ENCODE results near the gene CHST10.

The CHST10 gene

DNA sequence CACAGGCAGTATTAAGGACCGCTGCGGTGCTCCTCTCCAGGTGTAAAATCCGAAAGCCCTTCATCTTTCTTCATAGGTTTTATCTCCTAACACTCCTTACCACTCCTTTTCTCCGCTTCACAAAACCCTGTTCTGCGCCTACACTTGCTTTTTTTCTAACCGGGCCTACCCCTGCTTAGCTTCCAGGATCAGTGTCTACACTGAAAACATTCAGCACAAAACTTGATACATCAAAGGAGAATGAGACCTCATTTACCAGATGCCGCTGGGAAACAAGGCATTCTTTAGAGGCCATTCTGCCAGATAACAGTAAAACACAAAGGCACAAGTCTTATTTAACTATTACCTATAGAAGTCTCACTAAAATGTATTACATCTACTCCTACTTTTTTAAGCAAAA is 13.1 kb downstream of the CHST10 start:
- Histone ChIP-seq H3K9ac (ENCODE audit: low read length) (no peak overlapping the region), H3K9me3 (ENCODE audit: control insufficient read depth, low read depth, low read length) (no peaks in the 10 kb centered on the region), H3K27me3 (ENCODE audit: control insufficient read depth, insufficient read depth, low read length) (no peaks in the 10 kb centered on the region), H3K4me1 (ENCODE audit: control insufficient read depth, low read depth, low read length) (peaks cover 4% of the 10 kb centered on the region), H3K36me3 (ENCODE audit: control insufficient read depth, low read depth, low read length) (peaks cover 30% of the 10 kb centered on the region), H3K27ac (ENCODE audit: low read length) (no peak overlapping the region), H3K4me3 (ENCODE audit: low read length) (no peak overlapping the region)

DNA sequence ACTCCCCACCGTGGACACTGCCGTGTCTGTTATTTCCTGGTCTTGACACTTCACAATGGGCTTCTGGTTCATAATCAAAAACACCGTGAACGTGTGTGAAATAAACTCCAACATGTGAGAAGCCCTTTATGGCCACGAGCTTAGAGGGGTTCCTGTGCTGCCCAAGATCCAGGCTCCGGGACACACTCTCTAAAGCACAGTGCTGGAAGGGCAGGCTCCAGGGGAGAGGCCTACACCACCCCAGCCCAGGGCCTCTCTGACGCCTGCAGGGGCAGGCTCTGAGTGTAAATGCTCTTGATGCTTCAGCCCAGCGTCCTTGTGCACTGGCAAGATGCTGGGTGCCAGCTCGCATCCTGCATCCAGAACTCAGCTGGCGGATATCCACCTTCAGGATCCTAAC is 13.7 kb downstream of the CHST10 start:
- no peaks in the 10 kb centered on the region for H3K27me3 ChIP-seq (ENCODE audit: control insufficient read depth, insufficient read depth, low read length)
- peaks cover 30% of the 10 kb centered on the region for H3K36me3 ChIP-seq (ENCODE audit: control insufficient read depth, low read depth, low read length)

DNA sequence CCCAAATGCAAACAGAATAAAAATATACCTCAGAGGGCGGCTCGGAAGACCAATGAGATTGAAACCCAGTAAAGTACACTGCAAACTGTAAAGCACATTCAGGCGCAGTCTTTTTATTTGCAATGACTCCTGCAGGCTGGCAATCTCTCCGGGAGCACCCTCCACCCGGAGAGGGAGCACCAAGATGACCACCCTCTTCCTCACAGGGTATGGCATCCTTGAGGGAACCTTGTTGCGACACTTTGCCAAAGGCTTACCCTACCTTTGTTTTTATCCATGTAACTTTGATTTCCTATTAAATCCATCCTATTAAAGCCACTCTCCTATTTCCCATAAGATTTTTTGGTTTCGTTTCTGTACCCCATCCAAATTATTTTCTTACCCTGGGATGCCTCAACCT is 16.2 kb downstream of the CHST10 start:
- Histone ChIP-seq H3K4me3 (ENCODE audit: low read length) (no peak overlapping the region), H3K9ac (ENCODE audit: low read length) (no peak overlapping the region), H3K4me1 (ENCODE audit: control insufficient read depth, low read depth, low read length) (no peaks in the 10 kb centered on the region), H3K9me3 (ENCODE audit: control insufficient read depth, low read depth, low read length) (no peaks in the 10 kb centered on the region), H3K27me3 (ENCODE audit: control insufficient read depth, insufficient read depth, low read length) (no peaks in the 10 kb centered on the region), H3K36me3 (ENCODE audit: control insufficient read depth, low read depth, low read length) (peaks cover 23% of the 10 kb centered on the region), H3K27ac (ENCODE audit: low read length) (no peak overlapping the region)

More for the DNA sequence above, 13.7 kb downstream of the CHST10 start:
- Histone ChIP-seq H3K4me3 (ENCODE audit: low read length) (no peak overlapping the region), H3K9ac (ENCODE audit: low read length) (no peak overlapping the region), H3K9me3 (ENCODE audit: control insufficient read depth, low read depth, low read length) (no peaks in the 10 kb centered on the region), H3K27ac (ENCODE audit: low read length) (no peak overlapping the region), H3K4me1 (ENCODE audit: control insufficient read depth, low read depth, low read length) (no peaks in the 10 kb centered on the region)

DNA sequence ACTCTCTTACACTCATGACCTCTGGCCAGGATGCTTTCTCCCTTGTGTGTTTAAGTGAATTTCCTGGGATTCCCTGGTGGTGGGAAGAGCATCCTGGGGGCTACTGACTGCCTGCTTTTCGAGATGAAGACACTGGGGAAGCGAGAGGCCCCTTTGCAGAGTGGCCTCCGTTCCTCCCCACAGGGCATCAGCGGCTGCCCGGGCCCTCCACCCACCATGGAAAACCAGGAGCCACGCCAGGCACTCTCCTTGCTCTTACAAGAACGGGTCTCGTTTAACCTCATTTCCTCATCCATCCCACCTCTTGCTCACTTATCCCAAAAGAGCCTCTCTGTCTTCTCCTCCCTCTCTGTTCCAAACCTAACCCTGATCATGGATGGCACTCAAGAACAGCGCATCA is 17.8 kb downstream of the CHST10 start:
- H3K9ac ChIP-seq (ENCODE audit: low read length) = no peak overlapping the region
- H3K4me1 ChIP-seq (ENCODE audit: control insufficient read depth, low read depth, low read length) = no peaks in the 10 kb centered on the region
- H3K27ac ChIP-seq (ENCODE audit: low read length) = no peak overlapping the region
- peaks cover 17% of the 10 kb centered on the region for H3K36me3 ChIP-seq (ENCODE audit: control insufficient read depth, low read depth, low read length)
- no peaks in the 10 kb centered on the region for H3K9me3 ChIP-seq (ENCODE audit: control insufficient read depth, low read depth, low read length)
- H3K4me3 ChIP-seq (ENCODE audit: low read length) = no peak overlapping the region
- H3K27me3 ChIP-seq (ENCODE audit: control insufficient read depth, insufficient read depth, low read length) = no peaks in the 10 kb centered on the region

DNA sequence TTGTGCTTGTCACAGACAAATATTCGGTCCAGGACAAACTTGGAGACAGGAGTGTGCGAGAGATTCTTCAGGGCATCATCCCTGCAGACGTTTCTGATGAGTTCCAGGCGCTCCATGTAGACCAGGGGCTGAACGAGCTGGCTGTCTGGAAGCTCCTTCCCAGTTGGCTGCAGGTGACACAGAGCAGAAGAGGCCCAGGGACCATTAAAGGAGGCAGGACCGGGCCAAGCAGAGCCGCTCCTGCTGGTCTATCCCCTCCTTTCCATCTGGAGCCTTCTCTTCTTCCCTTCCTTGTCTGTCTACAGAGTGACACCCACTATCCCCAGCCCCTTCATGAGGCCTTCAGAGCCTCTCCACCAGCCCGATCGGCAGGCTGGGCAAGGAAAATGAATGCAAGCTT is 19.5 kb downstream of the CHST10 start:
- H3K27me3 ChIP-seq (ENCODE audit: control insufficient read depth, insufficient read depth, low read length) = no peaks in the 10 kb centered on the region
- H3K27ac ChIP-seq (ENCODE audit: low read length) = no peak overlapping the region
- no peak overlapping the region for H3K4me3 ChIP-seq (ENCODE audit: low read length)
- no peak overlapping the region for H3K9ac ChIP-seq (ENCODE audit: low read length)
- H3K4me1 ChIP-seq (ENCODE audit: control insufficient read depth, low read depth, low read length) = no peaks in the 10 kb centered on the region
- H3K36me3 ChIP-seq (ENCODE audit: control insufficient read depth, low read depth, low read length) = peaks cover 19% of the 10 kb centered on the region
- no peaks in the 10 kb centered on the region for H3K9me3 ChIP-seq (ENCODE audit: control insufficient read depth, low read depth, low read length)

DNA sequence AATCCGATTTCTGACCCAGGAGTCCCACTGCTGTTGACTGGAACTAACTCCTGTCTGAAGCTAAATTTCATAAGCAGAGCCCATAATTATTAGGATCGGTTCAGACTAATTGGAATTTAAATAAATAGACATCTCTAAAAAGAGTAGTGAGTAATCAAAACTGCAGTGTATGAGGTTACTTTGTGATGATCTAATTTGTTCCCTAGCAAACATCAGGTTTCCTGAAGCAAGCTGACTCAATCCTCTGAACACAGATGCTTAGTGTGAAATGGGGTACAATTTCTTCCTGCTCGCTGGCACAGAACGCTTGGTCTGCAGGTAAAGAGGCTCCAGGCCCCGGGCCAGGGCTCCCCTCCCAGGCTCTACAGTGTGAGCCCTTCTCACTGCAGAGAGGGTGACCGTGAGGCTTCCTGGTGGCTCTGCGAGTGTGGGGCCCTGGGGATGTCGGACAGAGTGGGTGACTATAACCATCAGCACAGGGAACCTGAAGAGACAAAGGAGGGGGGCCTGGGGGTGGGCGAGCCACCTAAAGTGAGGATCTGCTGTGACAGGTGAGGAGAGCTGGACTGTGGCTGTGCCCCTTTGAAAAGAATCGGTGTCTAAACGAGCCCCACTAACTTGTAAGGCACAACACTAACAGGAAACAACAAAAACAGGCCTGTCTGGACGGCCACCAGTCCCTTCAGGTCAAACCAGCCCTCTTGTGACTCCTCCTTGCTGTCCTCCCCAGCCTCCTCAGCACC is 20.2 kb downstream of the CHST10 start:
- no peak overlapping the region for H3K9ac ChIP-seq (ENCODE audit: low read length)
- H3K4me3 ChIP-seq (ENCODE audit: low read length) = no peak overlapping the region
- no peaks in the 10 kb centered on the region for H3K9me3 ChIP-seq (ENCODE audit: control insufficient read depth, low read depth, low read length)
- H3K27me3 ChIP-seq (ENCODE audit: control insufficient read depth, insufficient read depth, low read length) = no peaks in the 10 kb centered on the region
- no peaks in the 10 kb centered on the region for H3K4me1 ChIP-seq (ENCODE audit: control insufficient read depth, low read depth, low read length)
- no peak overlapping the region for H3K27ac ChIP-seq (ENCODE audit: low read length)
- H3K36me3 ChIP-seq (ENCODE audit: control insufficient read depth, low read depth, low read length) = peaks cover 22% of the 10 kb centered on the region

DNA sequence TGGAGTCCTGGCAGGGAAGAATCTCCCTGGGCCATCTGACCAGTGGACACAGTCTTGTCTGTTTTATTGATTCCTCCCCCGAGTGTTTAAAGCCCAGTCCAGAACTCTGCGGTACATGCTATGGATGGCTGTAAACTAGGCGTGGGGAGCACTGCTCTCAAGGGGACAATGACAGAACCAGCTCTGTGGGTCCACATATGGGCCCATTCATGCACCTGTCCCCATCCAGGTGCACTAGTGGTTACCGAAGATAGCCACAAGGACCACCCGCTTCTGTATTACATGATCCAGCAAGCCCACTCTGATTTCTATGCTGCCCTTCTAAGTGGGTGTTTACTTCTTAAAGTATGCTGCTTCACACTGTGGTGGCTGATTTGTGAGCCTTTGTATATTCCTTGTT is 21.0 kb downstream of the CHST10 start:
- Histone ChIP-seq H3K27ac (ENCODE audit: low read length) (no peak overlapping the region), H3K9ac (ENCODE audit: low read length) (no peak overlapping the region), H3K36me3 (ENCODE audit: control insufficient read depth, low read depth, low read length) (peaks cover 20% of the 10 kb centered on the region), H3K4me1 (ENCODE audit: control insufficient read depth, low read depth, low read length) (no peaks in the 10 kb centered on the region), H3K9me3 (ENCODE audit: control insufficient read depth, low read depth, low read length) (no peaks in the 10 kb centered on the region), H3K27me3 (ENCODE audit: control insufficient read depth, insufficient read depth, low read length) (no peaks in the 10 kb centered on the region), H3K4me3 (ENCODE audit: low read length) (no peak overlapping the region)

DNA sequence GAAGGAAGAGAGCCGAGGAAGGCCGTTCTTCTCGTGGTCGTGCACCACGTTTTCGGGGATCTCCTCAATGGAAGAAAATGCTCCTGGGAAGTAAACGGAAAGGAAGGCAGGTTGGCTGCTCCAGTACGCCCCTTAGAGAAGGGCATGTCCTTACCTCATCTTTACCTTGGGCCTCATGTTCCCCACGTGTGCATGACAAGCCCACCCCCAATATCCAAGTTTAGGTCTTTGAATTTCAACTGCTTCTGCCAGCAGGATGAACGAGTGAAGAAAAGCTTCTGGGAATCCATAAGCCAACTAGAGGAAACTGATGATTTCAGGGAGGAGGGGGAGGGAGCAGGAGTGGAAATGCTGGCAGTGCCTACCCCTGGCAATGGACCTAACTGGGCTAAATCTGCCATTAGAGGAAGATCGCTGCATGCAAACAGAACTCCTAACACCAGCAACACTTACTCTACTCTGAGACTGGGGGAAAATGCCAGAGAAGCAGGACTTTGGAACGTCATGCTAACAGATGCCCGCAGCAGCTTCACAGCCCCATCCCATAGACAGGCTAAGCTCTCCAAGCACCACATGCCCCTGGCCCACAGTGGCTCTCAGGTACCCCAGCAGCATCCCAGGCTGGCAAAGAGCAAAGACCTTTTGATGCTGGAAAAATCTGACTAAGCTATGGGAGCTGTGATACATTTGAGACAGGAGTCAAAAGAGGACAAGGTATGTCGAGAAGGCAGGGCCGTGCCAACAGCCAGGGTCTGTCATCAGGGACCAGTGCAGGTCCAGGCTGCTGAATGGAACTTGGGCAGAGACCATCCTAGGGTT is 21.7 kb downstream of the CHST10 start:
- Histone ChIP-seq H3K27ac (ENCODE audit: low read length) (no peak overlapping the region), H3K36me3 (ENCODE audit: control insufficient read depth, low read depth, low read length) (peaks cover 20% of the 10 kb centered on the region), H3K9ac (ENCODE audit: low read length) (no peak overlapping the region)

DNA sequence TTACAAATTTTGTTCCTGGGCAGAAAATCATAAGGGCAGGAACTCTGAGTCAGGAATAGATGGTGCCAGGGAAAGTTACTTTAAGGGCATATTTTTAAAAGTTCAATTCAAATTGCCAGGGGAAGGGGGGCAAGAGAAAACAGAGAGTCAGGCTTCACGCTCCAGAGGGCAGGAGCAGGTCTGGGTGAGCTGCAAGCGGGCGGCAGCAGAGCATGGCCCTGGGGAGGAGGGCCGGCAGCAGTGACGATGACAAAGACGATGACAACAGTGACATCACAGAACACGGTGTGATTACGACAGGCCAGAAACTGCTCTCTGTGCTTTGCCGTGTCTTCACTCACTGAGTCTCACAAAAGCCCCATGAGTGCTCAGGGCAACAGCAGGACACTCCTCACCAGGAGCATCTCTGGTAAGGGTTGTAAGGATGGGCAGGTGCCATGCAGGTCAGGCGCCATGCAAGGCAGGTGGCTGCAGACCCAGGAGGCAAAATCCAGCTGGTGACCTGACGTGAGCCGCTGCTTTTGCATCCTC is 23.3 kb downstream of the CHST10 start:
- no peak overlapping the region for H3K27ac ChIP-seq (ENCODE audit: low read length)
- no peaks in the 10 kb centered on the region for H3K9me3 ChIP-seq (ENCODE audit: control insufficient read depth, low read depth, low read length)
- no peak overlapping the region for H3K9ac ChIP-seq (ENCODE audit: low read length)
- H3K4me1 ChIP-seq (ENCODE audit: control insufficient read depth, low read depth, low read length) = no peaks in the 10 kb centered on the region
- H3K27me3 ChIP-seq (ENCODE audit: control insufficient read depth, insufficient read depth, low read length) = no peaks in the 10 kb centered on the region
- H3K4me3 ChIP-seq (ENCODE audit: low read length) = no peak overlapping the region
- H3K36me3 ChIP-seq (ENCODE audit: control insufficient read depth, low read depth, low read length) = peaks cover 20% of the 10 kb centered on the region

More for the DNA sequence above, 21.7 kb downstream of the CHST10 start:
- no peak overlapping the region for H3K4me3 ChIP-seq (ENCODE audit: low read length)
- no peaks in the 10 kb centered on the region for H3K27me3 ChIP-seq (ENCODE audit: control insufficient read depth, insufficient read depth, low read length)
- H3K4me1 ChIP-seq (ENCODE audit: control insufficient read depth, low read depth, low read length) = no peaks in the 10 kb centered on the region
- no peaks in the 10 kb centered on the region for H3K9me3 ChIP-seq (ENCODE audit: control insufficient read depth, low read depth, low read length)

DNA sequence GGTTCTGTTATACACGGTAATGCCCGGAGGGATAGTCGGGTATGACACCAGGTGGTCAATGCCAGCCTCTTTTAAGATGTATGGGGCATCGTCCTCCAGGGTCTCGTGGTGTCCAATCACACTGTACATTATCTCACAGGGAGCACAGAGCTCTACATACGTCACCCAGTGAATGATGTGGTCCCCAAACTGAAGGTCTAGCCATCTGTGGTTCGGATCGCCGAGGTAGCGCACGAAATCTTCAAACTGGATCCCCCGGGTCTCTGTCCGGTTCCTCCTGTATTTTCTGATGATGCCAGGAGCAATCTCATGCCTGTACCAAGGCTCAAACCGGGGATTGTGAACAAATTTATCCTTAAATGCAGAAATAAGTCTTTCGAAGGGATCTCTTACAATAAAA is 24.1 kb downstream of the CHST10 start:
- no peak overlapping the region for H3K4me3 ChIP-seq (ENCODE audit: low read length)
- no peaks in the 10 kb centered on the region for H3K4me1 ChIP-seq (ENCODE audit: control insufficient read depth, low read depth, low read length)
- no peak overlapping the region for H3K27ac ChIP-seq (ENCODE audit: low read length)
- no peaks in the 10 kb centered on the region for H3K27me3 ChIP-seq (ENCODE audit: control insufficient read depth, insufficient read depth, low read length)
- H3K9me3 ChIP-seq (ENCODE audit: control insufficient read depth, low read depth, low read length) = no peaks in the 10 kb centered on the region
- no peak overlapping the region for H3K9ac ChIP-seq (ENCODE audit: low read length)
- peaks cover 20% of the 10 kb centered on the region for H3K36me3 ChIP-seq (ENCODE audit: control insufficient read depth, low read depth, low read length)

DNA sequence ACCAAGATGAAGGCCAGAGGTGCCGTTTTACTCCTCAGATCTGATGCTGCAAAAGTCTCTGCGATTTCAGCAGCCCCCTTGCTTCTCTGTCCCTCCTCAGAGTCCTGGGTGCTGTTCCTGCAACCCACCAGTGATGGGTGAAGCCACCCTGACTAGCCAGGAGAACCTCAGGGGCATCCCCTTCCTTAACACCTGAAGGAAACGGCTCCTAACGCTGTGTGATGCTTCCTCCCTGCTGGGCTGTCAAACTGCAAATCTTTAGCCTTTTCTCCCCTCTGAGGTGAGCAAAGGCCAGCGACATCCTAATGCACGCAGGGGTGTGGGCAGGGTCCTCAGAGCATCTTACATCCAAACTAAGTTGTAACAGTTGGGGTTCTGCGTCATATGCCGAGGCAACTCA is 24.8 kb downstream of the CHST10 start:
- H3K4me1 ChIP-seq (ENCODE audit: control insufficient read depth, low read depth, low read length) = no peaks in the 10 kb centered on the region
- no peak overlapping the region for H3K4me3 ChIP-seq (ENCODE audit: low read length)
- no peaks in the 10 kb centered on the region for H3K27me3 ChIP-seq (ENCODE audit: control insufficient read depth, insufficient read depth, low read length)
- no peak overlapping the region for H3K9ac ChIP-seq (ENCODE audit: low read length)
- no peaks in the 10 kb centered on the region for H3K9me3 ChIP-seq (ENCODE audit: control insufficient read depth, low read depth, low read length)
- H3K27ac ChIP-seq (ENCODE audit: low read length) = no peak overlapping the region
- peaks cover 20% of the 10 kb centered on the region for H3K36me3 ChIP-seq (ENCODE audit: control insufficient read depth, low read depth, low read length)
